Measurements from ENCODE around the gene NADK2. TPM values are rescaled to one million over a fixed set of nuclear protein-coding genes. Genes with fewer than 3 reads are reported as not detected.
"Not testable (repeated sequence)": the region's sequence is repeated elsewhere in the genome, so short reads cannot be mapped to it uniquely, and the experiment has no call there.

Gene NADK2
- total and polyA plus RNA-seq, 9 of the 15 experiments (the other 6 are each of a cell fraction or from before 2014, with no cell fraction given) = 10.6 to 41.0 (median 24.0) TPM

GRCh38 chr5:36193746-36194145 is 48.0 kb downstream of the NADK2 start:
- ATAC-seq = no peak
- H3K79me2 ChIP-seq (ENCODE audit: control insufficient read depth, insufficient read depth, low read length) = no peaks in the 10 kb centered on the region
- no peaks in the 10 kb centered on the region for H3K9me3 ChIP-seq (replicated peaks; ENCODE audit: control insufficient read depth, insufficient read depth, low read depth, low read length)
- no peak for DNase-seq (ENCODE audit: extremely low read depth in 1 of 4, low spot score in 3 of 4)
- no peaks in the 10 kb centered on the region for H3K4me1 ChIP-seq (replicated peaks in 1 of 2; ENCODE audit: control insufficient read depth in 2 of 2, insufficient read depth in 2 of 2, low read length in 2 of 2)
- H3K36me3 ChIP-seq (ENCODE audit: control insufficient read depth, insufficient read depth, low read length) = peaks cover 74% of the 10 kb centered on the region
- no peaks in the 10 kb centered on the region for H4K20me1 ChIP-seq (replicated peaks; ENCODE audit: control insufficient read depth, insufficient read depth, low read length)
- 91% methylated on average over 5 of the region's 5 CpGs for WGBS (ENCODE audit: insufficient coverage, low coverage, missing lambda C conversion rate)
- CTCF ChIA-PET (ENCODE audit: low intra/inter-chr PET ratio) = no interaction called here
- H3K27me3 ChIP-seq (ENCODE audit: control insufficient read depth in 2 of 2, insufficient read depth in 2 of 2, low read length in 2 of 2) = no peaks in the 10 kb centered on the region
- no peak overlapping the region for H3K4me2 ChIP-seq (ENCODE audit: insufficient read depth, low read length)
- H3K27ac ChIP-seq (ENCODE audit: extremely low read depth, low read depth, low read length) = no peak overlapping the region
- no peak overlapping the region for H2AFZ ChIP-seq (ENCODE audit: low read depth, low read length)
- no peak overlapping the region for H3K4me3 ChIP-seq
- FAIRE-seq = peak; percentile 19
- no TSS peak for BruUV-seq (replicated peaks)
- POLR2A ChIA-PET = no interaction called here
- intact Hi-C loops (cut with micrococcal nuclease) (no loop called here), in situ Hi-C loops (cut with MboI) (no loop called here)
- TF ChIP-seq MAX (CRISPR knock-in tag; IDR thresholded peaks at IDR 0.05) (no peak), KLF1 (tag; IDR thresholded peaks at IDR 0.05) (no peak), ZNF277 (CRISPR knock-in tag; IDR thresholded peaks at IDR 0.05; ENCODE audit: borderline replicate concordance) (no peak), PTBP1 (IDR thresholded peaks at IDR 0.05; ENCODE audit: low read depth, low read length) (no peak), ZNF124 (CRISPR knock-in tag; IDR thresholded peaks at IDR 0.05) (no peak), ZNF586 (CRISPR knock-in tag; conservative IDR thresholded peaks at IDR 0.05) (no peak), RBBP5 (IDR thresholded peaks at IDR 0.05; ENCODE audit: borderline replicate concordance, insufficient read depth, low read length, poor library complexity, severe bottlenecking) (no peak), PPARD (CRISPR knock-in tag; IDR thresholded peaks at IDR 0.05) (no peak), ZNF644 (tag; IDR thresholded peaks at IDR 0.05; ENCODE audit: low read depth) (no peak), CREB3 (tag; conservative IDR thresholded peaks at IDR 0.05; ENCODE audit: low read depth) (no peak), ZNF707 (CRISPR knock-in tag; conservative IDR thresholded peaks at IDR 0.05) (no peak), STAG1 (CRISPR knock-in tag; IDR thresholded peaks at IDR 0.05; ENCODE audit: borderline replicate concordance) (no peak), ZNF24 (IDR thresholded peaks at IDR 0.05) (no peak)
- TF ChIP-seq, protein P1, sequence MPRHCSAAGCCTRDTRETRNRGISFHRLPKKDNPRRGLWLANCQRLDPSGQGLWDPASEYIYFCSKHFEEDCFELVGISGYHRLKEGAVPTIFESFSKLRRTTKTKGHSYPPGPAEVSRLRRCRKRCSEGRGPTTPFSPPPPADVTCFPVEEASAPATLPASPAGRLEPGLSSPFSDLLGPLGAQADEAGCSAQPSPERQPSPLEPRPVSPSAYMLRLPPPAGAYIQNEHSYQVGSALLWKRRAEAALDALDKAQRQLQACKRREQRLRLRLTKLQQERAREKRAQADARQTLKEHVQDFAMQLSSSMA (CRISPR knock-in tag; IDR thresholded peaks at IDR 0.05) = no peak
- H3K9me1 ChIP-seq (ENCODE audit: control insufficient read depth, insufficient read depth, low read length) = no peaks in the 10 kb centered on the region
- H3K9ac ChIP-seq (ENCODE audit: insufficient read depth in 1 of 2, low read depth in 2 of 2, low read length in 2 of 2) = no peak overlapping the region

- H3K4me3 ChIP-seq; H3K4me1 ChIP-seq (replicated peaks in 1 of 2; ENCODE audit: control insufficient read depth in 2 of 2, insufficient read depth in 2 of 2, low read length in 2 of 2); H3K79me2 ChIP-seq (ENCODE audit: control insufficient read depth, insufficient read depth, low read length); CTCF ChIA-PET (ENCODE audit: low intra/inter-chr PET ratio); H4K20me1 ChIP-seq (replicated peaks; ENCODE audit: control insufficient read depth, insufficient read depth, low read length); H2AFZ ChIP-seq (ENCODE audit: low read depth, low read length); BruUV-seq (replicated peaks); H3K27me3 ChIP-seq (ENCODE audit: control insufficient read depth in 2 of 2, insufficient read depth in 2 of 2, low read length in 2 of 2); FAIRE-seq; H3K9ac ChIP-seq (ENCODE audit: insufficient read depth in 1 of 2, low read depth in 2 of 2, low read length in 2 of 2); intact Hi-C loops (cut with micrococcal nuclease); H3K4me2 ChIP-seq (ENCODE audit: insufficient read depth, low read length); POLR2A ChIA-PET; in situ Hi-C loops (cut with MboI); H3K27ac ChIP-seq (ENCODE audit: extremely low read depth, low read depth, low read length); H3K9me3 ChIP-seq (replicated peaks; ENCODE audit: control insufficient read depth, insufficient read depth, low read depth, low read length); DNase-seq (ENCODE audit: extremely low read depth in 1 of 4, low spot score in 3 of 4); ATAC-seq; H3K9me1 ChIP-seq (ENCODE audit: control insufficient read depth, insufficient read depth, low read length): not testable (repeated sequence)
- WGBS (ENCODE audit: insufficient coverage, low coverage, missing lambda C conversion rate) = 90% methylated on average over 2 of the region's 4 CpGs
- H3K36me3 ChIP-seq (ENCODE audit: control insufficient read depth, insufficient read depth, low read length) = peaks cover 38% of the 10 kb centered on the region
Observed at GRCh38 chr5:36184408-36184807, 57.3 kb downstream of the NADK2 start.

Measured in K562 (cell line).